K562 (cell line): ENCODE measurements around the gene PRMT3. TPM values are rescaled to one million over a fixed set of nuclear protein-coding genes. Genes with fewer than 3 reads are reported as not detected.

Source experiments
- ARID2 ChIP-seq: fragments of 450-650 bp; IDR thresholded peaks from 2 replicates; pipeline ENCODE4 v1.6.1; 2017; ENCODE audit warnings: antibody characterized with exemption, mild to moderate bottlenecking
- BCOR ChIP-seq: fragments of 450-650 bp; IDR thresholded peaks from 2 replicates; pipeline ENCODE4 v1.6.1; 2016
- BMI1 ChIP-seq: fragments of 150-350 bp; IDR thresholded peaks from 2 replicates; pipeline ENCODE4 v1.6.1; 2014; ENCODE audit warnings: low read length
- DMBX1 ChIP-seq: fragments of 250-450 bp; sonication (Bioruptor Pico); IDR thresholded peaks from 2 replicates; pipeline ENCODE4 v1.8.0; 2022; ENCODE audit warnings: inconsistent platforms, mild to moderate bottlenecking, moderate library complexity, borderline replicate concordance
- ETV1 ChIP-seq: fragments of 450-650 bp; conservative IDR thresholded peaks from 2 replicates; pipeline ENCODE4 v1.6.1; 2016; ENCODE audit warnings: missing genetic modification characterization, control low read depth, low read depth, missing compliant biosample characterization
- FOXP1 ChIP-seq: sonication (generic); formaldehyde crosslinking; IDR thresholded peaks from 2 replicates; pipeline ENCODE4 v1.8.0; 2022; ENCODE audit warnings: mild to moderate bottlenecking, missing genetic modification reagents
- GABPA ChIP-seq: fragments of 200-800 bp; sonication (Bioruptor generic); conservative IDR thresholded peaks from 2 replicates; pipeline ENCODE4 v1.6.1; 2016; ENCODE audit warnings: low read depth, missing genetic modification characterization, missing compliant biosample characterization
- ILK ChIP-seq: fragments of 450-650 bp; IDR thresholded peaks from 2 replicates; pipeline ENCODE4 v1.6.1; 2016; ENCODE audit warnings: missing genetic modification characterization, low read depth, mild to moderate bottlenecking, missing compliant biosample characterization, moderate library complexity, borderline replicate concordance
- KAT7 ChIP-seq: sonication (generic); formaldehyde crosslinking; IDR thresholded peaks from 2 replicates; pipeline ENCODE4 v1.8.0; 2022; ENCODE audit warnings: missing genetic modification reagents, mild to moderate bottlenecking, borderline replicate concordance
- MEIS2 ChIP-seq: fragments of 450-650 bp; IDR thresholded peaks from 2 replicates; pipeline ENCODE4 v1.6.1; 2014; ENCODE audit warnings: mild to moderate bottlenecking; ENCODE audit not compliant: partially characterized antibody
- NCOA1 ChIP-seq: fragments of 450-650 bp; IDR thresholded peaks from 2 replicates; pipeline ENCODE4 v1.6.1; 2016; ENCODE audit warnings: low read depth
- POU5F1 ChIP-seq: fragments of 150-350 bp; IDR thresholded peaks from 2 replicates; pipeline ENCODE4 v1.6.1; 2014; ENCODE audit warnings: borderline replicate concordance, low read length, low read depth, mild to moderate bottlenecking; ENCODE audit not compliant: partially characterized antibody
- RCOR1 ChIP-seq, 2 experiments: IDR thresholded peaks; 2 replicates each; pipeline ENCODE4 v1.6.1; 2012; ENCODE audit warnings: low read depth in 2 of 2, low read length in 2 of 2, borderline replicate concordance in 1 of 2, improper control_type of control experiment in 1 of 2
- RUNX1 ChIP-seq: sonication (generic); IDR thresholded peaks from 2 replicates; pipeline ENCODE4 v1.6.1; 2016; ENCODE audit warnings: antibody characterized with exemption, low read depth
- SAP30 ChIP-seq: fragments of 200-600 bp; sonication (generic); IDR thresholded peaks from 2 replicates; pipeline ENCODE4 v1.6.1; 2012; ENCODE audit warnings: borderline replicate concordance, low read depth, mild to moderate bottlenecking, moderate library complexity, low read length, control low read depth, inconsistent platforms; ENCODE audit not compliant: insufficient read depth, poor library complexity, severe bottlenecking
- TSC22D4 ChIP-seq: fragments of 450-650 bp; IDR thresholded peaks from 2 replicates; pipeline ENCODE4 v1.6.1; 2016; ENCODE audit warnings: missing genetic modification characterization, missing biosample characterization, control low read depth
- WHSC1 ChIP-seq: IDR thresholded peaks from one replicate; pipeline ENCODE4 v1.6.1; 2012; ENCODE audit warnings: low read length, control low read depth, inconsistent platforms
- ZFX ChIP-seq: sonication (generic); formaldehyde crosslinking; IDR thresholded peaks from 2 replicates; pipeline ENCODE4 v1.8.0; 2022; ENCODE audit warnings: mild to moderate bottlenecking, missing genetic modification reagents, moderate library complexity
- ZNF395 ChIP-seq: fragments of 200-800 bp; sonication (Bioruptor generic); IDR thresholded peaks from 2 replicates; pipeline ENCODE4 v1.6.1; 2017; ENCODE audit warnings: missing genetic modification characterization, missing compliant biosample characterization
- polyA plus RNA-seq, 8 experiments: library from polyadenylated mRNA; depleted of rRNA in 4 of 8; stranded (reverse) in 5 of 8; unstranded in 3 of 8; fragments of >200 nt; fragmentation: Nextera tagmentation in 2 of 8; fragmentation: Illumina TruSeq in 1 of 8; extraction: Ambion mirVana in 2 of 8; extraction: Trizol in 1 of 8; gene quantifications; 2 replicates each; pipeline versions ENCODE4 v1.2.1 to v1.2.3, GENCODE V29; 2011 to 2014; ENCODE audit warnings: inconsistent platforms in 1 of 8, missing spikeins in 1 of 8
- total RNA-seq, 7 experiments: library from RNA; depleted of rRNA in 6 of 7; stranded (reverse); fragments of >200 nt in 6 of 7; fragmentation: Illumina TruSeq in 2 of 7; extraction: Trizol in 2 of 7; gene quantifications; 2 replicates each; pipeline versions ENCODE4 v1.2.1 to v1.2.3, GENCODE V29; 2011 to 2021; ENCODE audit warnings: low replicate concordance in 1 of 7
- TF ChIP-seq, protein P1 (sequence below): sonication (generic); formaldehyde crosslinking; IDR thresholded peaks from 2 replicates; pipeline ENCODE4 v1.8.0; 2022; ENCODE audit warnings: mild to moderate bottlenecking, low read depth, missing genetic modification reagents
- TF ChIP-seq, protein P2 (sequence below): sonication (generic); formaldehyde crosslinking; IDR thresholded peaks from 2 replicates; pipeline ENCODE4 v1.8.1; 2023; ENCODE audit warnings: mild to moderate bottlenecking, missing genetic modification reagents
- TF ChIP-seq, protein P3 (sequence below): sonication (generic); formaldehyde crosslinking; IDR thresholded peaks from 2 replicates; pipeline ENCODE4 v1.8.1; 2023; ENCODE audit warnings: mild to moderate bottlenecking, missing genetic modification reagents

PRMT3 gene
- total and polyA plus RNA-seq, 9 of the 15 experiments (the other 6 are each of a cell fraction or from before 2014, with no cell fraction given), result 24.0 to 62.1 (median 44.7) TPM

DNA sequence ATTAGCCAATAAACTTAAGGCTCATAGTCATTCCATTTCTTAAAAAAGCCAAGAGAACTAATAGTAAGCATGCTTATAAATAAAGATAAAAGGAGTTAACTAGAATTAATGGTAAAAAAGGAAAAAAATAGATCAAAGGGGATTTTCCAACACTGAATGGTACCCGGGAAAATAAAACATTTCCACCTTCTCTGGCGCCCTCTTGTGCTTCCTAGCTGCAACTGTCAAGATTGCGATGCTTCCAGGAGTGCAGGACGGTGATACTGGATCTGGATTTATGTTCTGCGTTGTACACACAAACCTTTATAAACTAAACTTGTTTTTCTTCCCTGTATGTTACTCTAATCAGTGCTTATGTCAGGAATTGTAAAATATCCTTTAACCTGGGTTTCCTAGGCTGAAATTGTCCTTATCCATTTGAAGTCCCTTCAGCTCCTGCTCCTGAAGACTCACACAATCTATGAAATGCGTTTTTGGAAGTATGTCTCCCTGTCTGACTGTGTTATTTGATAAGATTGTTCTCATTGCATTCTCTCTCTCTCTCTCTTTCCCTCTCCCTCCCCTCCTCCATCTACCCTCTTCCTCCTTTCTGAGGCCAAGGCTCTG lies 33.6 kb upstream of the PRMT3 start (continued):
- TF ChIP-seq, protein P1, sequence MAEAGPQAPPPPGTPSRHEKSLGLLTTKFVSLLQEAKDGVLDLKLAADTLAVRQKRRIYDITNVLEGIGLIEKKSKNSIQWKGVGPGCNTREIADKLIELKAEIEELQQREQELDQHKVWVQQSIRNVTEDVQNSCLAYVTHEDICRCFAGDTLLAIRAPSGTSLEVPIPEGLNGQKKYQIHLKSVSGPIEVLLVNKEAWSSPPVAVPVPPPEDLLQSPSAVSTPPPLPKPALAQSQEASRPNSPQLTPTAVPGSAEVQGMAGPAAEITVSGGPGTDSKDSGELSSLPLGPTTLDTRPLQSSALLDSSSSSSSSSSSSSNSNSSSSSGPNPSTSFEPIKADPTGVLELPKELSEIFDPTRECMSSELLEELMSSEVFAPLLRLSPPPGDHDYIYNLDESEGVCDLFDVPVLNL (CRISPR knock-in tag), result no peak
- TF ChIP-seq RCOR1 (IDR thresholded peaks at IDR 0.05; ENCODE audit: borderline replicate concordance in 1 of 2, low read depth in 2 of 2, low read length in 2 of 2), result peak in 1 of 2 experiments; percentile 37; a peak in 1 of 4 replicates
- TF ChIP-seq, protein P2, sequence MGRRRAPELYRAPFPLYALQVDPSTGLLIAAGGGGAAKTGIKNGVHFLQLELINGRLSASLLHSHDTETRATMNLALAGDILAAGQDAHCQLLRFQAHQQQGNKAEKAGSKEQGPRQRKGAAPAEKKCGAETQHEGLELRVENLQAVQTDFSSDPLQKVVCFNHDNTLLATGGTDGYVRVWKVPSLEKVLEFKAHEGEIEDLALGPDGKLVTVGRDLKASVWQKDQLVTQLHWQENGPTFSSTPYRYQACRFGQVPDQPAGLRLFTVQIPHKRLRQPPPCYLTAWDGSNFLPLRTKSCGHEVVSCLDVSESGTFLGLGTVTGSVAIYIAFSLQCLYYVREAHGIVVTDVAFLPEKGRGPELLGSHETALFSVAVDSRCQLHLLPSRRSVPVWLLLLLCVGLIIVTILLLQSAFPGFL (CRISPR knock-in tag), result no peak
- TF ChIP-seq ILK, result no peak
- no peak for TF ChIP-seq NCOA1
- no peak for TF ChIP-seq TSC22D4 (tag)
- TF ChIP-seq GABPA (tag), result no peak
- TF ChIP-seq POU5F1, result no peak
- TF ChIP-seq FOXP1 (CRISPR knock-in tag), result no peak
- TF ChIP-seq DMBX1, result no peak
- TF ChIP-seq ZNF395, result no peak
- no peak for TF ChIP-seq WHSC1
- no peak for TF ChIP-seq BMI1
- TF ChIP-seq ARID2, result no peak
- no peak for TF ChIP-seq BCOR
- TF ChIP-seq, protein P3, sequence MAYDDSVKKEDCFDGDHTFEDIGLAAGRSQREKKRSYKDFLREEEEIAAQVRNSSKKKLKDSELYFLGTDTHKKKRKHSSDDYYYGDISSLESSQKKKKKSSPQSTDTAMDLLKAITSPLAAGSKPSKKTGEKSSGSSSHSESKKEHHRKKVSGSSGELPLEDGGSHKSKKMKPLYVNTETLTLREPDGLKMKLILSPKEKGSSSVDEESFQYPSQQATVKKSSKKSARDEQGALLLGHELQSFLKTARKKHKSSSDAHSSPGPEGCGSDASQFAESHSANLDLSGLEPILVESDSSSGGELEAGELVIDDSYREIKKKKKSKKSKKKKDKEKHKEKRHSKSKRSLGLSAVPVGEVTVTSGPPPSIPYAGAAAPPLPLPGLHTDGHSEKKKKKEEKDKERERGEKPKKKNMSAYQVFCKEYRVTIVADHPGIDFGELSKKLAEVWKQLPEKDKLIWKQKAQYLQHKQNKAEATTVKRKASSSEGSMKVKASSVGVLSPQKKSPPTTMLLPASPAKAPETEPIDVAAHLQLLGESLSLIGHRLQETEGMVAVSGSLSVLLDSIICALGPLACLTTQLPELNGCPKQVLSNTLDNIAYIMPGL (CRISPR knock-in tag), result no peak
- no peak for TF ChIP-seq KAT7 (CRISPR knock-in tag)
- TF ChIP-seq RUNX1, result no peak
- no peak for TF ChIP-seq MEIS2
- TF ChIP-seq SAP30, result no peak
- peak; percentile 49 for TF ChIP-seq ETV1 (tag)
- TF ChIP-seq ZFX, result no peak
